HG03457 (cell line): Measurements from ENCODE around the gene LST1.

ENCODE experiments used
- ATAC-seq: cut with Tn5 transposase; IDR thresholded peaks from one replicate; pipeline ENCODE4 v1.9.1; 2021; ENCODE audit warnings: moderate number of reproducible peaks; ENCODE audit not compliant: unreplicated experiment

Gene LST1

GRCh38 chr6:31559958-31560696 is 25.9 kb upstream of the LST1 start:
- peak; percentile 38 for ATAC-seq

GRCh38 chr6:31560697-31561058 is 25.4 kb upstream of the LST1 start:
- no peak for ATAC-seq

GRCh38 chr6:31567531-31568370 is 18.3 kb upstream of the LST1 start:
- ATAC-seq = no peak

GRCh38 chr6:31568537-31568961 is 17.5 kb upstream of the LST1 start:
- peak; percentile 51 for ATAC-seq

- no peak for ATAC-seq
Observed at GRCh38 chr6:31569861-31570536, 16.1 kb upstream of the LST1 start.

GRCh38 chr6:31572041-31572911 is 13.8 kb upstream of the LST1 start, which contains the start of gene LTA:
LTA (plus strand) TSS chr6:31572289; CDS start chr6:31572743, 454 bp downstream.
- ATAC-seq = no peak

DNA sequence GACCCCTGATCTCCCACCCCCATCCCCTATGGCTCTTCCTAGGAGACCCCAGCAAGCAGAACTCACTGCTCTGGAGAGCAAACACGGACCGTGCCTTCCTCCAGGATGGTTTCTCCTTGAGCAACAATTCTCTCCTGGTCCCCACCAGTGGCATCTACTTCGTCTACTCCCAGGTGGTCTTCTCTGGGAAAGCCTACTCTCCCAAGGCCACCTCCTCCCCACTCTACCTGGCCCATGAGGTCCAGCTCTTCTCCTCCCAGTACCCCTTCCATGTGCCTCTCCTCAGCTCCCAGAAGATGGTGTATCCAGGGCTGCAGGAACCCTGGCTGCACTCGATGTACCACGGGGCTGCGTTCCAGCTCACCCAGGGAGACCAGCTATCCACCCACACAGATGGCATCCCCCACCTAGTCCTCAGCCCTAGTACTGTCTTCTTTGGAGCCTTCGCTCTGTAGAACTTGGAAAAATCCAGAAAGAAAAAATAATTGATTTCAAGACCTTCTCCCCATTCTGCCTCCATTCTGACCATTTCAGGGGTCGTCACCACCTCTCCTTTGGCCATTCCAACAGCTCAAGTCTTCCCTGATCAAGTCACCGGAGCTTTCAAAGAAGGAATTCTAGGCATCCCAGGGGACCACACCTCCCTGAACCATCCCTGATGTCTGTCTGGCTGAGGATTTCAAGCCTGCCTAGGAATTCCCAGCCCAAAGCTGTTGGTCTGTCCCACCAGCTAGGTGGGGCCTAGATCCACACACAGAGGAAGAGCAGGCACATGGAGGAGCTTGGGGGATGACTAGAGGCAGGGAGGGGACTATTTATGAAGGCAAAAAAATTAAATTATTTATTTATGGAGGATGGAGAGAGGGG is 12.6 kb upstream of the LST1 start:
- no peak for ATAC-seq

DNA sequence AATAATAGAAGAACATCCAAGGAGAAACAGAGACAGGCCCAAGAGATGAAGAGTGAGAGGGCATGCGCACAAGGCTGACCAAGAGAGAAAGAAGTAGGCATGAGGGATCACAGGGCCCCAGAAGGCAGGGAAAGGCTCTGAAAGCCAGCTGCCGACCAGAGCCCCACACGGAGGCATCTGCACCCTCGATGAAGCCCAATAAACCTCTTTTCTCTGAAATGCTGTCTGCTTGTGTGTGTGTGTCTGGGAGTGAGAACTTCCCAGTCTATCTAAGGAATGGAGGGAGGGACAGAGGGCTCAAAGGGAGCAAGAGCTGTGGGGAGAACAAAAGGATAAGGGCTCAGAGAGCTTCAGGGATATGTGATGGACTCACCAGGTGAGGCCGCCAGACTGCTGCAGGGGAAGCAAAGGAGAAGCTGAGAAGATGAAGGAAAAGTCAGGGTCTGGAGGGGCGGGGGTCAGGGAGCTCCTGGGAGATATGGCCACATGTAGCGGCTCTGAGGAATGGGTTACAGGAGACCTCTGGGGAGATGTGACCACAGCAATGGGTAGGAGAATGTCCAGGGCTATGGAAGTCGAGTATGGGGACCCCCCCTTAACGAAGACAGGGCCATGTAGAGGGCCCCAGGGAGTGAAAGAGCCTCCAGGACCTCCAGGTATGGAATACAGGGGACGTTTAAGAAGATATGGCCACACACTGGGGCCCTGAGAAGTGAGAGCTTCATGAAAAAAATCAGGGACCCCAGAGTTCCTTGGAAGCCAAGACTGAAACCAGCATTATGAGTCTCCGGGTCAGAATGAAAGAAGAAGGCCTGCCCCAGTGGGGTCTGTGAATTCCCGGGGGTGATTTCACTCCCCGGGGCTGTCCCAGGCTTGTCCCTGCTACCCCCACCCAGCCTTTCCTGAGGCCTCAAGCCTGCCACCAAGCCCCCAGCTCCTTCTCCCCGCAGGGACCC is 11.7 kb upstream of the LST1 start:
- no peak for ATAC-seq

- ATAC-seq = no peak
Observed at GRCh38 chr6:31575335-31575901, 10.7 kb upstream of the LST1 start, which contains the start of gene TNF. TNF (plus strand) TSS chr6:31575565; CDS start chr6:31575742, 177 bp downstream.

- ATAC-seq = no peak
Observed at GRCh38 chr6:31575952-31576685, 10.0 kb upstream of the LST1 start.

DNA sequence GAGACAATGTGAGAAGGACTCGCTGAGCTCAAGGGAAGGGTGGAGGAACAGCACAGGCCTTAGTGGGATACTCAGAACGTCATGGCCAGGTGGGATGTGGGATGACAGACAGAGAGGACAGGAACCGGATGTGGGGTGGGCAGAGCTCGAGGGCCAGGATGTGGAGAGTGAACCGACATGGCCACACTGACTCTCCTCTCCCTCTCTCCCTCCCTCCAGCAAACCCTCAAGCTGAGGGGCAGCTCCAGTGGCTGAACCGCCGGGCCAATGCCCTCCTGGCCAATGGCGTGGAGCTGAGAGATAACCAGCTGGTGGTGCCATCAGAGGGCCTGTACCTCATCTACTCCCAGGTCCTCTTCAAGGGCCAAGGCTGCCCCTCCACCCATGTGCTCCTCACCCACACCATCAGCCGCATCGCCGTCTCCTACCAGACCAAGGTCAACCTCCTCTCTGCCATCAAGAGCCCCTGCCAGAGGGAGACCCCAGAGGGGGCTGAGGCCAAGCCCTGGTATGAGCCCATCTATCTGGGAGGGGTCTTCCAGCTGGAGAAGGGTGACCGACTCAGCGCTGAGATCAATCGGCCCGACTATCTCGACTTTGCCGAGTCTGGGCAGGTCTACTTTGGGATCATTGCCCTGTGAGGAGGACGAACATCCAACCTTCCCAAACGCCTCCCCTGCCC is 9.0 kb upstream of the LST1 start:
- no peak for ATAC-seq

GRCh38 chr6:31577579-31577966 is 8.5 kb upstream of the LST1 start:
- ATAC-seq = no peak

GRCh38 chr6:31578184-31579118 is 7.6 kb upstream of the LST1 start:
- no peak for ATAC-seq

DNA sequence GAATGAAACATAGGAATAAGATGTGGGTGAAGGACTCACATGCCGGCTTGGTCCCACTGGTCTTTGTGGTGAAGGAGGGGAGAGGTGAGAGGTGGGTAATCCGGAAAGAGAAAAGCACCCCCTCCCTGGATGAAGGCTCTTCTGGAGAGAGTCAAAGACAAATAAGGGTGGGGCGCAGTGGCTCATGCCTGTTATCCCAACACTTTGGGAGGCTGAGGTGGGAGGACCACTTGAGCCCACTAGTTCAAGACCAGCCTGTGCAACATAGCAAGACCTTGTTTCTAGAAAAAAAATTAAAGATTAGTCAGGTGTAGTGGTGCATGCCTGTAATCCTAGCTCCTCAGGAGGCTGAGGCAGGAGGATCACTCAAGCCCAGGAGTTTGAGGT is 7.0 kb upstream of the LST1 start:
- ATAC-seq = no peak

DNA sequence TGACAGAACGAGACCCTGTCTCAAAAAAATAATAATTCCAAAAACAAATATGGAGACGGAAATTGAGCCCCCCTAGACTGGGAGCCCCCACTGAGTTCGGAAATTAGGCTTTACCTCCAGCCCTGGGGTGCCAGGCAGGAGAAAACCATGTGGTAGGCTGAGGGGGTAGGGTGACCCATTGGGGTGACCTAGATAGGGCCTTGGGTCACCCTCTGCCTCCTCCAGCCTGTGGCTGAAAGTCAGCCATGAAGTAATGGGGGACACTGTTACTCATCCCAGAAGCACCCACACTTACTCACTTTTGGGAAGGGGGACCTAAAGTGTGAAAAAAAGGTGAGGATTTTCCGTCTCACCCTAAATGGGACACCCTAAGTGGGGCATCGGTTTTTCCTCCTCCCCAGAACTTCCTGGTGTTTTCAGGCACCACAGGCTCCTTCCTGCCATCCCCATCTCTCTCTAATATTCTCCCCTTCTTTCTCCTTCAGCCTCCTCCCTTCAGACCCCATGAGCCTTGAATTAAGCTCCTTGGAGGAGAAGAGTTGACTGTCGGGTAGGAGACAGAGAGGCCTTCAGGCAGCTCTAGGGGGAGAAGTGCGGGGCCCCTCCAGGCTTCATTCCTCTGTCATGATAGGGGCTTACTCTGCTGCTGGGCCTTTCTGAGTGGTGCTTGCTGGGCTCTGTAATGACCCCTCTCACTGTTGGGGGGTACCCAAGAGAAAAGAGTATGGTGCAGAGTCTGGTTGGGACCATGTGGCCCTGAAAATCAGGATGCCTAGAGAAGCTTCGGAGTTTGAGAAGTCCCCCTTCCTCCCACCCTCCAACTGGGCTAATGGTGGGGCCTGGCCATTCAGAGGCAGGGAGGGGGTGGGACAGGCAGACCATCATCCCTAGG is 6.3 kb upstream of the LST1 start:
- no peak for ATAC-seq
